Liver (tissue), 9 donors: Measurements from ENCODE around the gene C1QTNF7. TPM values are rescaled to one million over a fixed set of nuclear protein-coding genes. Genes with fewer than 3 reads are reported as not detected.

Source experiments
- DNase-seq: peaks from one replicate; pipeline ENCODE4 v3.0.0-alpha.2; 2017; ENCODE audit warnings: low spot score
- H3K27ac ChIP-seq, 2 donors: one replicate each; pipeline ENCODE4 v1.7.0; 2013; ENCODE audit warnings: inconsistent platforms in 2 of 2, low read length in 2 of 2, control low read depth in 1 of 2, low read depth in 1 of 2, mild to moderate bottlenecking in 1 of 2
- H3K27me3 ChIP-seq, 4 donors: one replicate each; pipeline versions ENCODE4 v1.6.1 to v1.7.0; 2013; ENCODE audit warnings: low read length in 3 of 4, inconsistent platforms in 1 of 4, mild to moderate bottlenecking in 1 of 4, moderate library complexity in 1 of 4; ENCODE audit not compliant: control insufficient read depth in 4 of 4, insufficient read depth in 4 of 4
- H3K36me3 ChIP-seq, 4 donors: one replicate each; pipeline versions ENCODE4 v1.6.1 to v1.7.0; 2013; ENCODE audit warnings: low read length in 3 of 4, mild to moderate bottlenecking in 3 of 4, low read depth in 1 of 4, moderate library complexity in 1 of 4; ENCODE audit not compliant: control insufficient read depth in 4 of 4, insufficient read depth in 3 of 4
- H3K4me1 ChIP-seq, 4 donors: one replicate each; pipeline versions ENCODE4 v1.6.1 to v1.7.0; 2013; ENCODE audit warnings: low read length in 3 of 4, mild to moderate bottlenecking in 3 of 4, moderate library complexity in 1 of 4; ENCODE audit not compliant: control insufficient read depth in 4 of 4, insufficient read depth in 4 of 4
- H3K4me3 ChIP-seq, 3 donors: one replicate each; pipeline versions ENCODE4 v1.6.1 to v1.7.0; 2013; ENCODE audit warnings: low read length in 3 of 3, control low read depth in 1 of 3, low read depth in 1 of 3, mild to moderate bottlenecking in 1 of 3
- H3K9ac ChIP-seq, 2 donors: one replicate each; pipeline ENCODE4 v1.7.0; 2013; ENCODE audit warnings: low read length in 2 of 2, mild to moderate bottlenecking in 2 of 2, moderate library complexity in 2 of 2, control low read depth in 1 of 2, low read depth in 1 of 2
- H3K9me3 ChIP-seq, 4 donors: one replicate each; pipeline versions ENCODE4 v1.6.1 to v1.7.0; 2013; ENCODE audit warnings: low read length in 3 of 4; ENCODE audit not compliant: control insufficient read depth in 4 of 4
- CTCF ChIP-seq: fragments of 150-350 bp; IDR thresholded peaks from 2 replicates; pipeline ENCODE4 v1.5.1; 2017; ENCODE audit warnings: improper control_type of control experiment, low read depth, low read length; ENCODE audit not compliant: missing input control
- EGR1 ChIP-seq, 2 donors: IDR thresholded peaks; 2 replicates each; pipeline ENCODE4 v1.6.1; 2016 to 2018; ENCODE audit warnings: antibody characterized with exemption in 2 of 2, low read depth in 2 of 2
- FOXA1 ChIP-seq: IDR thresholded peaks from 2 replicates; pipeline ENCODE4 v1.6.1; 2016; ENCODE audit warnings: antibody characterized with exemption
- FOXA2 ChIP-seq: IDR thresholded peaks from 2 replicates; pipeline ENCODE4 v1.6.1; 2016; ENCODE audit warnings: antibody characterized with exemption
- GABPA ChIP-seq, 2 donors: IDR thresholded peaks in 1 of 2; conservative IDR thresholded peaks in 1 of 2; 2 replicates each; pipeline ENCODE4 v1.6.1; 2016; ENCODE audit warnings: antibody characterized with exemption in 2 of 2, mild to moderate bottlenecking in 1 of 2, moderate library complexity in 1 of 2
- HNF4A ChIP-seq, 2 donors: conservative IDR thresholded peaks; 2 replicates each; pipeline ENCODE4 v1.6.1; 2016; ENCODE audit warnings: antibody characterized with exemption in 2 of 2, mild to moderate bottlenecking in 2 of 2
- HNF4G ChIP-seq: IDR thresholded peaks from 2 replicates; pipeline ENCODE4 v1.6.1; 2016; ENCODE audit warnings: antibody characterized with exemption
- JUND ChIP-seq, 2 donors: IDR thresholded peaks; 2 replicates each; pipeline ENCODE4 v1.6.1; 2016; ENCODE audit warnings: antibody characterized with exemption in 2 of 2
- MAX ChIP-seq: IDR thresholded peaks from 2 replicates; pipeline ENCODE4 v1.6.1; 2016; ENCODE audit warnings: antibody characterized with exemption
- NR2F2 ChIP-seq: IDR thresholded peaks from 2 replicates; pipeline ENCODE4 v1.6.1; 2016; ENCODE audit warnings: antibody characterized with exemption
- RAD21 ChIP-seq, 2 donors: IDR thresholded peaks; 2 replicates each; pipeline ENCODE4 v1.6.1; 2016; ENCODE audit warnings: antibody characterized with exemption in 2 of 2, mild to moderate bottlenecking in 2 of 2
- RXRA ChIP-seq, 2 donors: IDR thresholded peaks; 2 replicates each; pipeline ENCODE4 v1.6.1; 2017 to 2018; ENCODE audit warnings: antibody characterized with exemption in 2 of 2, mild to moderate bottlenecking in 1 of 2
- SP1 ChIP-seq: IDR thresholded peaks from 2 replicates; pipeline ENCODE4 v1.6.1; 2018; ENCODE audit warnings: antibody characterized with exemption, mild to moderate bottlenecking
- TAF1 ChIP-seq: conservative IDR thresholded peaks from 2 replicates; pipeline ENCODE4 v1.6.1; 2016; ENCODE audit warnings: antibody characterized with exemption, mild to moderate bottlenecking
- YY1 ChIP-seq: IDR thresholded peaks from 2 replicates; pipeline ENCODE4 v1.6.1; 2016; ENCODE audit warnings: antibody characterized with exemption, mild to moderate bottlenecking
- ZBTB33 ChIP-seq: IDR thresholded peaks from 2 replicates; pipeline ENCODE4 v1.6.1; 2016; ENCODE audit warnings: antibody characterized with exemption
- WGBS: extraction: QIAGEN DNeasy Blood & Tissue Kit; methylation state at CpG from one replicate; pipeline ENCODE4 v1.1.7; 2013; 5-methylcytosine and 5-hydroxymethylcytosine counted together
- polyA plus RNA-seq, 2 donors: library from polyadenylated mRNA; stranded (reverse) in 1 of 2; unstranded in 1 of 2; fragments of 200-250 nt in 1 of 2; fragments of >200 nt in 1 of 2; fragmentation: Nextera tagmentation in 1 of 2; extraction: Ambion mirVana in 1 of 2; gene quantifications; one replicate each; pipeline versions ENCODE4 v1.2.1 to v1.2.3, GENCODE V29; 2013 to 2015
- total RNA-seq, 2 donors: library from RNA; depleted of rRNA; stranded (reverse); fragments of >200 nt; gene quantifications; one replicate each; pipeline ENCODE4 v1.2.3, GENCODE V29; 2014
- TF ChIP-seq, protein P1 (sequence below): IDR thresholded peaks from 2 replicates; pipeline ENCODE4 v1.6.1; 2016; ENCODE audit warnings: antibody characterized with exemption
- TF ChIP-seq, protein P2 (sequence below): IDR thresholded peaks from 2 replicates; pipeline ENCODE4 v1.6.1; 2016; ENCODE audit warnings: antibody characterized with exemption, mild to moderate bottlenecking
- donor health status: healthy.
- donor health status: healthy.
- donor health status: healthy.
- donor health status: healthy.
- donor health status: healthy.

The C1QTNF7 gene
- total and polyA plus RNA-seq, 4 donors, result 0.33 to 0.55 (median 0.47) TPM

DNA sequence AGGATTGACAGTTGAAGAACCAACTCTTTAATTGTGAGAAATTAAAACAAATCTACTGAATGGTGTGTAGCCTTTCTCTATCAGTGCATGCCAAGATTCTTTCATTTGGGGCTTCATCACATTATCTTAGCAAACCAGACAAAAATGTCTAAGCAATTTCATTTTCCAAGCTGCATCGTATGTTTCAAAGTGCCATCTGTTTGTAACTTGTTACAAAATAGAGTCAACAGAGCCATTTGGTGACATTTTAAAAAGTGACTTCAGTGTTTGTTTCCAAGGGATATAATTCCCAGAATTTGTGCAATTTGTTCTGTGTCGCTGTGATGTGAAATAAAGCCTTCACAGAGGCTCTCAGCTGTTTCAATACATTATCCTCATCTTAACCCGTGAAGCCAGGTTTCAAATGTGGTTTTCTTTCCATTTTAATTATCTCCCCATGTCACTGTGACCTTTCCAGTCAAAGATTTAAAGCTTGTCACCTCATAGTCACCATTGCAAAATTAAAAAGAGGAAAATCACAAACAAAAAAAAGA is 46.0 kb upstream of the C1QTNF7 start:
- H3K4me1 ChIP-seq, result no peaks in the 10 kb centered on the region
- H3K27me3 ChIP-seq, result no peaks in the 10 kb centered on the region
- 86% methylated on average over 3 of the region's 3 CpGs for whole genome bisulfite sequencing
- H3K4me3 ChIP-seq, result no peak overlapping the region
- DNase-seq, result no peak
- H3K9ac ChIP-seq, result no peak overlapping the region
- no peaks in the 10 kb centered on the region for H3K9me3 ChIP-seq
- TF ChIP-seq RAD21 (IDR thresholded peaks at IDR 0.05) (no peak), FOXA2 (no peak), TAF1 (no peak), FOXA1 (no peak), ZBTB33 (no peak), NR2F2 (no peak), SP1 (no peak), GABPA (IDR thresholded peaks at IDR 0.05 in 1 of 2, conservative IDR thresholded peaks at IDR 0.05 in 1 of 2) (no peak), HNF4A (conservative IDR thresholded peaks at IDR 0.05) (no peak), HNF4G (no peak), YY1 (no peak)
- TF ChIP-seq, protein P1, sequence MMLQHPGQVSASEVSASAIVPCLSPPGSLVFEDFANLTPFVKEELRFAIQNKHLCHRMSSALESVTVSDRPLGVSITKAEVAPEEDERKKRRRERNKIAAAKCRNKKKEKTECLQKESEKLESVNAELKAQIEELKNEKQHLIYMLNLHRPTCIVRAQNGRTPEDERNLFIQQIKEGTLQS, result no peak
- no peaks in the 10 kb centered on the region for H3K36me3 ChIP-seq
- H3K27ac ChIP-seq, result no peak overlapping the region

- TF ChIP-seq CTCF (no peak), GABPA (IDR thresholded peaks at IDR 0.05 in 1 of 2, conservative IDR thresholded peaks at IDR 0.05 in 1 of 2) (no peak), JUND (IDR thresholded peaks at IDR 0.05) (no peak), FOXA2 (no peak), EGR1 (IDR thresholded peaks at IDR 0.05; ENCODE audit: low read depth in 2 of 2) (no peak), MAX (no peak), SP1 (no peak), RAD21 (IDR thresholded peaks at IDR 0.05) (no peak), FOXA1 (no peak), YY1 (no peak), RXRA (IDR thresholded peaks at IDR 0.05) (no peak), ZBTB33 (no peak)
- TF ChIP-seq, protein P2, sequence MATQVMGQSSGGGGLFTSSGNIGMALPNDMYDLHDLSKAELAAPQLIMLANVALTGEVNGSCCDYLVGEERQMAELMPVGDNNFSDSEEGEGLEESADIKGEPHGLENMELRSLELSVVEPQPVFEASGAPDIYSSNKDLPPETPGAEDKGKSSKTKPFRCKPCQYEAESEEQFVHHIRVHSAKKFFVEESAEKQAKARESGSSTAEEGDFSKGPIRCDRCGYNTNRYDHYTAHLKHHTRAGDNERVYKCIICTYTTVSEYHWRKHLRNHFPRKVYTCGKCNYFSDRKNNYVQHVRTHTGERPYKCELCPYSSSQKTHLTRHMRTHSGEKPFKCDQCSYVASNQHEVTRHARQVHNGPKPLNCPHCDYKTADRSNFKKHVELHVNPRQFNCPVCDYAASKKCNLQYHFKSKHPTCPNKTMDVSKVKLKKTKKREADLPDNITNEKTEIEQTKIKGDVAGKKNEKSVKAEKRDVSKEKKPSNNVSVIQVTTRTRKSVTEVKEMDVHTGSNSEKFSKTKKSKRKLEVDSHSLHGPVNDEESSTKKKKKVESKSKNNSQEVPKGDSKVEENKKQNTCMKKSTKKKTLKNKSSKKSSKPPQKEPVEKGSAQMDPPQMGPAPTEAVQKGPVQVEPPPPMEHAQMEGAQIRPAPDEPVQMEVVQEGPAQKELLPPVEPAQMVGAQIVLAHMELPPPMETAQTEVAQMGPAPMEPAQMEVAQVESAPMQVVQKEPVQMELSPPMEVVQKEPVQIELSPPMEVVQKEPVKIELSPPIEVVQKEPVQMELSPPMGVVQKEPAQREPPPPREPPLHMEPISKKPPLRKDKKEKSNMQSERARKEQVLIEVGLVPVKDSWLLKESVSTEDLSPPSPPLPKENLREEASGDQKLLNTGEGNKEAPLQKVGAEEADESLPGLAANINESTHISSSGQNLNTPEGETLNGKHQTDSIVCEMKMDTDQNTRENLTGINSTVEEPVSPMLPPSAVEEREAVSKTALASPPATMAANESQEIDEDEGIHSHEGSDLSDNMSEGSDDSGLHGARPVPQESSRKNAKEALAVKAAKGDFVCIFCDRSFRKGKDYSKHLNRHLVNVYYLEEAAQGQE, result no peak
- TF ChIP-seq, protein P1, result no peak
- Histone ChIP-seq H3K4me1 (no peaks in the 10 kb centered on the region), H3K27ac (no peak overlapping the region), H3K27me3 (no peaks in the 10 kb centered on the region), H3K9me3 (no peaks in the 10 kb centered on the region), H3K36me3 (no peaks in the 10 kb centered on the region), H3K4me3 (no peak overlapping the region), H3K9ac (no peak overlapping the region)
- WGBS, result 83% methylated on average over 5 of the region's 5 CpGs
- DNase-seq, result no peak
Measured at GRCh38 chr4:15382669-15383273, 45.1 kb upstream of the C1QTNF7 start.
